Sigmoid colon (tissue), 4 donors: ENCODE measurements around the gene CC2D2B.

Source experiments
- CTCF ChIP-seq, 4 experiments: fragments of 450-650 bp in 3 of 4; fragments of 200-600 bp in 1 of 4; IDR thresholded peaks; one replicate each; pipeline ENCODE4 v1.5.1; 2016 to 2019; ENCODE audit warnings: antibody characterized with exemption in 4 of 4, mild to moderate bottlenecking in 3 of 4, moderate library complexity in 2 of 4
- EP300 ChIP-seq, 4 donors: sonication (generic); formaldehyde crosslinking; IDR thresholded peaks; one replicate each; pipeline ENCODE4 v1.6.1; 2017; ENCODE audit warnings: antibody characterized with exemption in 4 of 4
- POLR2A ChIP-seq, 2 donors: fragments of 450-650 bp; IDR thresholded peaks; one replicate each; pipeline ENCODE4 v1.6.1; 2016; ENCODE audit warnings: antibody characterized with exemption in 2 of 2, mild to moderate bottlenecking in 2 of 2, moderate library complexity in 2 of 2
- POLR2AphosphoS5 ChIP-seq, 4 donors: sonication (generic); formaldehyde crosslinking; IDR thresholded peaks; one replicate each; pipeline ENCODE4 v1.6.1; 2017; ENCODE audit warnings: antibody characterized with exemption in 4 of 4

GRCh38 chr10:95987685-95988426 lies 80.1 kb downstream of the CC2D2B start:
- TF ChIP-seq CTCF (IDR thresholded peaks at IDR 0.05) (no peak), POLR2AphosphoS5 (IDR thresholded peaks at IDR 0.05) (no peak), POLR2A (IDR thresholded peaks at IDR 0.05) (no peak), EP300 (IDR thresholded peaks at IDR 0.05) (no peak)
